ENCODE measurements around the gene INTS15. TPM values are rescaled to one million over a fixed set of nuclear protein-coding genes. Genes with fewer than 3 reads are reported as not detected.

INTS15 gene
- total and polyA plus RNA-seq, 9 of the 15 experiments (the other 6 are each of a cell fraction or from before 2014, with no cell fraction given), result 0.52 to 28.9 (median 11.6) TPM

DNA sequence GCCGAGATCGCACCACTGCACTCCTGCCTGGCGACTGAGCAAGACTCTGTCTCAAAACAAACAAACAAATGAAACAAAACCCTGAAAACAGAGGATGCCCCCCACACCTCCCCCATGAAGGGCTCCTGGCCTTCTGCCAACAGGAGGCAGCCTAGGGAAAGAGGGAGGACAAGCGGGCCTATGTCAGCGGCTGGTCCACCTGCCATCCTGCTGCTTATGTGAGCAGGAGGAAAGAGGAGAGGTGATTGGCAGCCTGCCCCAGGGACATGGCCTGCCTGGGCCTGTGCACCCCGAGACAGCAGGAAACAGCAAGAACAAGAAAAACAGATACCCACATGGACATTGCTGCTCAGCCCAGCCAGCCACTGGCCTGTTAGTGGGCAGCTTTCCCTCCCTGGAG lies 38.2 kb downstream of the INTS15 start:
- no peak for ATAC-seq
- Histone ChIP-seq H4K20me1 (replicated peaks; ENCODE audit: control insufficient read depth, insufficient read depth, low read length) (no peaks in the 10 kb centered on the region), H3K36me3 (ENCODE audit: control insufficient read depth, insufficient read depth, low read length) (no peaks in the 10 kb centered on the region), H3K9me3 (replicated peaks; ENCODE audit: control insufficient read depth, insufficient read depth, low read depth, low read length) (no peaks in the 10 kb centered on the region; the same call in 1 of the 2 replicates), H3K27ac (ENCODE audit: extremely low read depth, low read depth, low read length) (no peak overlapping the region), H2AFZ (ENCODE audit: low read depth, low read length) (no peak overlapping the region), H3K79me2 (ENCODE audit: control insufficient read depth, insufficient read depth, low read length) (no peaks in the 10 kb centered on the region), H3K9ac (ENCODE audit: insufficient read depth in 1 of 2, low read depth in 2 of 2, low read length in 2 of 2) (no peak overlapping the region), H3K4me2 (ENCODE audit: insufficient read depth, low read length) (no peak overlapping the region), H3K9me1 (ENCODE audit: control insufficient read depth, insufficient read depth, low read length) (no peaks in the 10 kb centered on the region), H3K27me3 (ENCODE audit: control insufficient read depth in 2 of 2, insufficient read depth in 2 of 2, low read length in 2 of 2) (peaks cover 2 to 21% of the 10 kb centered on the region in 2 experiments; a peak in 2 of 5 replicates), H3K4me3 (no peak overlapping the region), H3K4me1 (replicated peaks in 1 of 2; ENCODE audit: control insufficient read depth in 2 of 2, insufficient read depth in 2 of 2, low read length in 2 of 2) (peaks cover 0 to 9% of the 10 kb centered on the region in 2 experiments; a peak in 1 of 5 replicates)
- ChIA-PET POLR2A (no interaction called here), CTCF (ENCODE audit: low intra/inter-chr PET ratio) (no interaction called here)
- FAIRE-seq, result no peak
- in situ Hi-C loops (cut with MboI), result no loop called here
- DNase-seq (ENCODE audit: extremely low read depth in 1 of 4, low spot score in 3 of 4), result no peak
- WGBS (ENCODE audit: insufficient coverage, low coverage, missing lambda C conversion rate), result 25% methylated on average over 6 of the region's 6 CpGs
- TF ChIP-seq SPI1 (IDR thresholded peaks at IDR 0.05; ENCODE audit: borderline replicate concordance, low read depth, low read length) (no peak), ZNF324 (CRISPR knock-in tag; IDR thresholded peaks at IDR 0.05) (no peak), NFIC (IDR thresholded peaks at IDR 0.05) (peak; percentile 84), XRCC5 (IDR thresholded peaks at IDR 0.05; ENCODE audit: low read depth, low read length) (no peak)
- BruUV-seq (replicated peaks), result no TSS peak
- intact Hi-C loops (cut with micrococcal nuclease), result no loop called here

DNA sequence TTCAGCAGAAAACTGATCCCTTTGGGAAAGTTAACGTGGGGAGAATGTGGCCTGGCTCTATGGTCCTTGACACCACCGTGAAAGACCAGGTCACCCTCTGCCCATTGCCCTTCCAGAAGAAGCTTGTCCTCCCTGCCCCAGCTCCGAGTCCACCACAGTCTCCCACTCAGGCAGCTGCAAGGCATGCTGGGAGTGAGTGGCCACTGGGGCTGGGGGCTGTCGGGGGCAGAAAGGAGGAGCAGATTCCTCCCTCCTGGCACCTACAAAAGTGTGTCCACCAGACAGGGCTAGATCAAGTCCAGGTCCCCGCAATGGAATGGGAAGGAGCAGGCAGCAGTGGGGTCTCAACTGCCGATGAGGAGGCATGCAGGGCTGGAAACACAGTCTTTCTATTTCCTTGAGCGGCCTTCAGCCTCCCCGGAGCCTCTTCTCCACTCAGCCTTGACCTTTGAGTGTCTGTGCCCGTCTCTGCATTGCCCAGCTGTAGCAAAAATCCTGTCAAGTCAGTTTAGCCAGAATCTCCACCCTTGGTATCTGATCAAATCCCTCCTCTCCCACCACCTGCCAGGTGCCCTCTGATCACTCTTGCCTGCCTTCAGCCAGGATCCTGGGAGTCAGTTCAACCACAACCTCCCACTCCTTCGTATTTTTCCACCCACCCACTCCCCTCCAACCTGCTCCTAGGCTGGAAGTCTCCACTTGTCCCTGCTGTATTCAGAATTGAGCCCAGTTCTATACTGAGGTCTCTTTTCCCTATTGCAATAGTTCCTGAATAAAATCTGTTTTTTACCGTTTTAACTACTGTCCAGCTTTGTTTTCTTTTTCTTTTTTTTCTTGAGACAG lies 40.4 kb downstream of the INTS15 start:
- in situ Hi-C loops (cut with MboI), result no loop called here
- no peak overlapping the region for H2AFZ ChIP-seq (ENCODE audit: low read depth, low read length)
- DNase-seq (ENCODE audit: extremely low read depth in 1 of 4, low spot score in 3 of 4) (no peak), ATAC-seq (no peak), FAIRE-seq (no peak)
- CTCF ChIA-PET (ENCODE audit: low intra/inter-chr PET ratio), result no interaction called here
- H3K79me2 ChIP-seq (ENCODE audit: control insufficient read depth, insufficient read depth, low read length), result no peaks in the 10 kb centered on the region
- H4K20me1 ChIP-seq (replicated peaks; ENCODE audit: control insufficient read depth, insufficient read depth, low read length), result no peaks in the 10 kb centered on the region
- intact Hi-C loops (cut with micrococcal nuclease), result no loop called here
- 12% methylated on average over 11 of the region's 11 CpGs for WGBS (ENCODE audit: insufficient coverage, low coverage, missing lambda C conversion rate)
- H3K9me3 ChIP-seq (replicated peaks; ENCODE audit: control insufficient read depth, insufficient read depth, low read depth, low read length), result no peaks in the 10 kb centered on the region; the same call in 1 of the 2 replicates
- no peak overlapping the region for H3K4me2 ChIP-seq (ENCODE audit: insufficient read depth, low read length)
- no TSS peak for BruUV-seq (replicated peaks)
- H3K9me1 ChIP-seq (ENCODE audit: control insufficient read depth, insufficient read depth, low read length), result no peaks in the 10 kb centered on the region
- H3K27me3 ChIP-seq (ENCODE audit: control insufficient read depth in 2 of 2, insufficient read depth in 2 of 2, low read length in 2 of 2), result peaks cover 0 to 11% of the 10 kb centered on the region in 2 experiments; a peak in 2 of 5 replicates
- H3K36me3 ChIP-seq (ENCODE audit: control insufficient read depth, insufficient read depth, low read length), result no peaks in the 10 kb centered on the region
- H3K4me3 ChIP-seq, result no peak overlapping the region
- no peak overlapping the region for H3K27ac ChIP-seq (ENCODE audit: extremely low read depth, low read depth, low read length)
- H3K9ac ChIP-seq (ENCODE audit: insufficient read depth in 1 of 2, low read depth in 2 of 2, low read length in 2 of 2), result peak overlapping the region in 1 of 2 experiments; percentile 52; a peak in 1 of 4 replicates
- H3K4me1 ChIP-seq (replicated peaks in 1 of 2; ENCODE audit: control insufficient read depth in 2 of 2, insufficient read depth in 2 of 2, low read length in 2 of 2), result peaks cover 0 to 4% of the 10 kb centered on the region in 2 experiments; a peak in 1 of 5 replicates
- POLR2A ChIA-PET, result interaction anchor here (1.0 kb wide), 1 partner anchor 9 kb away, joined by 3 read pairs; no protein-coding TSS in a partner anchor
- TF ChIP-seq PHTF2 (CRISPR knock-in tag; IDR thresholded peaks at IDR 0.05) (no peak), MCM7 (IDR thresholded peaks at IDR 0.05) (no peak), KAT2B (IDR thresholded peaks at IDR 0.05; ENCODE audit: low read depth, low read length) (no peak), ZNF695 (CRISPR knock-in tag; IDR thresholded peaks at IDR 0.05) (no peak), CBX5 (IDR thresholded peaks at IDR 0.05; ENCODE audit: borderline replicate concordance, low read depth) (no peak), NFIX (CRISPR knock-in tag; IDR thresholded peaks at IDR 0.05; ENCODE audit: low read depth) (no peak), ZNF76 (CRISPR knock-in tag; IDR thresholded peaks at IDR 0.05; ENCODE audit: borderline replicate concordance) (no peak), SMARCA4 (IDR thresholded peaks at IDR 0.05) (no peak)
- TF ChIP-seq, protein P1, sequence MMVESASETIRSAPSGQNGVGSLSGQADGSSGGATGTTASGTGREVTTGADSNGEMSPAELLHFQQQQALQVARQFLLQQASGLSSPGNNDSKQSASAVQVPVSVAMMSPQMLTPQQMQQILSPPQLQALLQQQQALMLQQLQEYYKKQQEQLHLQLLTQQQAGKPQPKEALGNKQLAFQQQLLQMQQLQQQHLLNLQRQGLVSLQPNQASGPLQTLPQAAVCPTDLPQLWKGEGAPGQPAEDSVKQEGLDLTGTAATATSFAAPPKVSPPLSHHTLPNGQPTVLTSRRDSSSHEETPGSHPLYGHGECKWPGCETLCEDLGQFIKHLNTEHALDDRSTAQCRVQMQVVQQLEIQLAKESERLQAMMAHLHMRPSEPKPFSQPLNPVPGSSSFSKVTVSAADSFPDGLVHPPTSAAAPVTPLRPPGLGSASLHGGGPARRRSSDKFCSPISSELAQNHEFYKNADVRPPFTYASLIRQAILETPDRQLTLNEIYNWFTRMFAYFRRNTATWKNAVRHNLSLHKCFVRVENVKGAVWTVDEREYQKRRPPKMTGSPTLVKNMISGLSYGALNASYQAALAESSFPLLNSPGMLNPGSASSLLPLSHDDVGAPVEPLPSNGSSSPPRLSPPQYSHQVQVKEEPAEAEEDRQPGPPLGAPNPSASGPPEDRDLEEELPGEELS (CRISPR knock-in tag; IDR thresholded peaks at IDR 0.05; ENCODE audit: borderline replicate concordance), result no peak
- TF ChIP-seq, protein P2, sequence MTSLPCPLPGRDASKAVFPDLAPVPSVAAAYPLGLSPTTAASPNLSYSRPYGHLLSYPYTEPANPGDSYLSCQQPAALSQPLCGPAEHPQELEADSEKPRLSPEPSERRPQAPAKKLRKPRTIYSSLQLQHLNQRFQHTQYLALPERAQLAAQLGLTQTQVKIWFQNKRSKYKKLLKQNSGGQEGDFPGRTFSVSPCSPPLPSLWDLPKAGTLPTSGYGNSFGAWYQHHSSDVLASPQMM (CRISPR knock-in tag; IDR thresholded peaks at IDR 0.05), result no peak

Measured in K562 (cell line).